Heart left ventricle (tissue), 16 donors: ENCODE measurements around the gene CIT. TPM values are rescaled to one million over a fixed set of nuclear protein-coding genes. Genes with fewer than 3 reads are reported as not detected.

Experiments used
- ATAC-seq, 4 donors: fragments of 200-7000 bp; cut with Tn5 transposase; one replicate each; pipeline ENCODE4 v1.9.1; 2020 to 2022; ENCODE audit warnings: moderate library complexity in 4 of 4, mild to moderate bottlenecking in 3 of 4, moderate number of reproducible peaks in 1 of 4
- DNase-seq, 5 donors: peaks; one replicate each; pipeline ENCODE4 v3.0.0-alpha.2; 2020
- H3K27ac ChIP-seq, 12 donors: fragments of 200-600 bp; sonication (generic) in 4 of 12; one replicate each; pipeline versions ENCODE4 v1.5.0 to v1.8.0; 2016 to 2022; ENCODE audit warnings: mild to moderate bottlenecking in 2 of 12
- H3K27me3 ChIP-seq, 9 donors: fragments of 200-600 bp; sonication (generic) in 2 of 9; one replicate each; pipeline versions ENCODE4 v1.5.1 to v1.8.0; 2016 to 2022; ENCODE audit warnings: mild to moderate bottlenecking in 3 of 9
- H3K36me3 ChIP-seq, 9 donors: fragments of 200-600 bp; sonication (generic) in 2 of 9; one replicate each; pipeline versions ENCODE4 v1.5.0 to v1.8.0; 2018 to 2022; ENCODE audit warnings: mild to moderate bottlenecking in 2 of 9
- H3K4me1 ChIP-seq, 12 donors: fragments of 200-600 bp; sonication (generic) in 4 of 12; one replicate each; pipeline versions ENCODE4 v1.5.0 to v1.8.0; 2016 to 2022; ENCODE audit warnings: mild to moderate bottlenecking in 3 of 12
- H3K4me3 ChIP-seq, 12 donors: fragments of 200-600 bp; sonication (generic) in 4 of 12; one replicate each; pipeline versions ENCODE4 v1.5.0 to v1.8.0; 2017 to 2022; ENCODE audit warnings: mild to moderate bottlenecking in 9 of 12, moderate library complexity in 4 of 12
- H3K9me3 ChIP-seq, 12 donors: fragments of 200-600 bp; sonication (generic) in 4 of 12; one replicate each; pipeline versions ENCODE4 v1.5.0 to v1.8.0; 2016 to 2022; ENCODE audit warnings: mild to moderate bottlenecking in 1 of 12
- CTCF ChIP-seq, 12 donors: fragments of 200-600 bp; sonication (generic) in 4 of 12; IDR thresholded peaks; one replicate each; pipeline versions ENCODE4 v1.5.0 to v1.8.0; 2018 to 2022; ENCODE audit warnings: antibody characterized with exemption in 12 of 12, mild to moderate bottlenecking in 5 of 12
- POLR2A ChIP-seq, 2 donors: fragments of 450-650 bp; IDR thresholded peaks; one replicate each; pipeline ENCODE4 v1.6.1; 2017; ENCODE audit warnings: antibody characterized with exemption in 2 of 2, mild to moderate bottlenecking in 2 of 2, moderate library complexity in 2 of 2
- WGBS, 4 donors: extraction: QIAGEN DNeasy Blood & Tissue Kit in 2 of 4; methylation state at CpG; one replicate each; pipeline versions ENCODE4 v1.1.5 to v1.1.7; 2013 to 2018; 5-methylcytosine and 5-hydroxymethylcytosine counted together
- intact Hi-C, 10 donors: fragments of 100-400 bp; cut with DNase I; formaldehyde crosslinking; loops; one replicate each; pipeline versions ENCODE4 v1.11.1 to v1.14.2; 2022
- long read RNA-seq, 3 donors: library from polyadenylated mRNA; unstranded; transcript quantifications; one replicate each; pipeline ENCODE4 v2.0.0, GENCODE V29; 2020 to 2021
- polyA plus RNA-seq, 2 donors: library from polyadenylated mRNA; stranded (reverse); fragments of 200-250 nt; gene quantifications; one replicate each; pipeline ENCODE4 v1.2.3, GENCODE V29; 2013
- total RNA-seq, 9 donors: library from RNA; depleted of rRNA in 2 of 9; stranded (reverse); fragments of >200 nt in 2 of 9; fragmentation: NEBNext Ultra II Directional in 3 of 9; extraction: Animal tissue kit (Norgen Biotek cat#: 25700) in 3 of 9; gene quantifications; one replicate each; pipeline versions ENCODE4 v1.1.0 to v1.2.4, GENCODE V29; 2016 to 2023
- donor health status: ischemic (EF 13 %, LVEDD 7.1; RV severe dilation, severe dysfunction).
- donor health status: healthy with polysubstance abuse.
- donor health status: DM: no; HTN: yes; CAD: no.
- donor health status: DM: no; HTN: no; CAD: no.
- donor health status: ischemic (EF 25% LVEDD 6.9; RV normal size, moderate dysfunction).
- donor health status: ischemic (EF 25% LVEDD 5.7; RV mildly dilated, moderate dysfunction).
- donor health status: healthy.
- donor health status: DM: yes; HTN: yes; CAD: no.
- donor health status: ischemic (EF 35%, LVEDD 5.7; RV mildly dilated, moderate dysfunction).
- donor health status: nonischemic (EF 11% LVEDD 7.7; RV severe dilation, severe dysfunction).
- donor health status: DM: yes; HTN: yes; CAD: no.
- donor health status: PGD.
- donor health status: ischemic (EF 29% LVEDD 5.4; RV normal size, mild dysfunction).
- donor health status: nonischemic (EF 23%, LVEDD 6.1; RV moderate dilation, normal function).

Gene CIT
- 1 to 10 TPM in 7 of 9 donors, under 1 TPM in 2; 0.32 to 8.1 (median 2.0) TPM for total RNA-seq
- polyA plus RNA-seq = under 1 TPM; 0.26 to 0.34 TPM
- long read RNA-seq, donor 1, partial matches to known transcripts = 0 of 1 reads
- long read RNA-seq, donor 1, other reads (novel, unspliced or antisense) = 1 of 1 reads
- long read RNA-seq, donor 2, partial matches to known transcripts = 0 of 1 reads
- long read RNA-seq, donor 2, other reads (novel, unspliced or antisense) = 1 of 1 reads
- long read RNA-seq, donor 3, partial matches to known transcripts = 0 of 1 reads
- long read RNA-seq, donor 3, other reads (novel, unspliced or antisense) = 1 of 1 reads

GRCh38 chr12:119876761-119877638 is at the start of gene CIT:
Gene CIT (minus strand): TSS chr12:119877320. CDS start chr12:119876168, 1,152 bp downstream.
- WGBS, 4 donors = 0 to 1% (median 1%) methylated on average over 46 to 56 of the region's 56 CpGs
- Histone ChIP-seq H3K4me1 (peaks cover 0 to 13% (median 6%) of the 10 kb centered on the region in 12 donors), H3K36me3 (no peaks in the 10 kb centered on the region), H3K9me3 (no peaks in the 10 kb centered on the region), H3K27me3 (no peaks in the 10 kb centered on the region), H3K27ac (no peak within 1 kb of the TSS), H3K4me3 (peak within 1 kb of the TSS; percentile 65 to 87 (median 78))
- TF ChIP-seq POLR2A (IDR thresholded peaks at IDR 0.05) (no peak), CTCF (IDR thresholded peaks at IDR 0.05) (no peak)
- ATAC-seq (peak; percentile 100), DNase-seq (peak; percentile 86 to 92 (median 88))
- intact Hi-C loops = no loop called here

GRCh38 chr12:119925269-119925668 is 48.1 kb upstream of the CIT start:
- H3K9me3 ChIP-seq = no peaks in the 10 kb centered on the region
- H3K4me1 ChIP-seq = no peaks in the 10 kb centered on the region
- intact Hi-C loops = no loop called here
- H3K27ac ChIP-seq = no peak overlapping the region
- ATAC-seq (no peak), DNase-seq (no peak)
- H3K27me3 ChIP-seq = peaks cover 0 to 31% (median 0%) of the 10 kb centered on the region in 9 donors
- TF ChIP-seq CTCF (IDR thresholded peaks at IDR 0.05) = no peak
- no peak for TF ChIP-seq POLR2A (IDR thresholded peaks at IDR 0.05)
- H3K4me3 ChIP-seq = no peak overlapping the region
- H3K36me3 ChIP-seq = no peaks in the 10 kb centered on the region

GRCh38 chr12:119920064-119920463 is 42.9 kb upstream of the CIT start:
- H3K27me3 ChIP-seq = peaks cover 0 to 18% (median 0%) of the 10 kb centered on the region in 9 donors
- 84 to 92% (median 86%) methylated on average over 6 of the region's 6 CpGs for WGBS, 4 donors
- no peaks in the 10 kb centered on the region for H3K36me3 ChIP-seq
- no peak for ATAC-seq
- no peak for TF ChIP-seq CTCF (IDR thresholded peaks at IDR 0.05)
- no peak for TF ChIP-seq POLR2A (IDR thresholded peaks at IDR 0.05)
- no peak overlapping the region for H3K4me3 ChIP-seq
- H3K4me1 ChIP-seq = no peaks in the 10 kb centered on the region
- no peak overlapping the region for H3K27ac ChIP-seq
- H3K9me3 ChIP-seq = no peaks in the 10 kb centered on the region
- intact Hi-C loops = no loop called here
- no peak for DNase-seq

- no peaks in the 10 kb centered on the region for H3K4me1 ChIP-seq
- ATAC-seq (no peak), DNase-seq (no peak)
- no peak overlapping the region for H3K27ac ChIP-seq
- H3K27me3 ChIP-seq = peaks cover 0 to 10% (median 0%) of the 10 kb centered on the region in 9 donors
- H3K4me3 ChIP-seq = no peak overlapping the region
- no peaks in the 10 kb centered on the region for H3K36me3 ChIP-seq
- 77 to 82% (median 80%) methylated on average over 13 of the region's 13 CpGs for WGBS, 4 donors
- TF ChIP-seq CTCF (IDR thresholded peaks at IDR 0.05) (no peak), POLR2A (IDR thresholded peaks at IDR 0.05) (no peak)
- no peaks in the 10 kb centered on the region for H3K9me3 ChIP-seq
- intact Hi-C loops = no loop called here
Observed at GRCh38 chr12:119915894-119916510, 38.9 kb upstream of the CIT start.
